GM03348 (cell line): ENCODE results near the gene COL11A2.

Source experiments
- DNase-seq: peaks from one replicate; pipeline ENCODE4 v3.0.0; 2012; ENCODE audit warnings: low spot score

COL11A2 gene

DNA sequence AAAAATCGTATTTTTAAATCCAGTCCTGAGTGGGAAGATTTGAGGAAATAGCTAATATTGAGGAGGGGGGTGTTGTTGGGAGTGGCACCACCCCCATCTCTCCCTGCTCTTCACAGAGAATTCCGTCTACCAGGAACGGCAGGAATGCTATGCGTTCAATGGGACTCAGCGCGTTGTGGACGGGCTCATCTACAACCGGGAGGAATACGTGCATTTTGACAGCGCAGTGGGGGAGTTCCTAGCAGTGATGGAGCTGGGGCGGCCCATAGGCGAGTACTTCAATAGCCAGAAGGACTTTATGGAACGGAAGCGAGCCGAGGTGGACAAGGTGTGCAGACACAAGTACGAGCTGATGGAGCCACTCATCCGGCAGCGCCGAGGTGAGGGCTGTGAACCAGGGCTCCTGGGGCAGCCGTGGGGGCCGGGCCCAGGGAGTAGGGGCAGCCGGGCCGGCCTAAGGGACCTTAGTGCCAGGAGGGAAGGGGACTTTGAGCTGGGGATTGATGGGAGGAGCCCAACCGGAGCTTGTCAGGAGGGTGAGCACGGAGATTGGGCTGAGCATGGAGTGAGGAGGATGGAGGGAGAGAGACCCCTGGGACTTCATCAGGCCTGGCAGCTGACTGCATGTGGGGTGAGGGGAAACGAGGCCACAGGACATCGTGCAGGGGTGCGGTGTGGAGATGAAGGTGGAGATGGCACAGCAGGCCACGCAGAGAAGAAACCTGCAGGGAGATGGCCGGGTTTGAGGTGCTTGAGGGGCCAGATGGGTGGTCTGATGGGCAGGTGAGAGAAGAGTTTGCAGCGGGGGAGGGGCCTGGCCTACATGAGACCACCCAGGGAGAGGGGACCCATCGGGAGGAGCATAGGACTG, 75.2 kb downstream of the COL11A2 start:
- no peak for DNase-seq

DNA sequence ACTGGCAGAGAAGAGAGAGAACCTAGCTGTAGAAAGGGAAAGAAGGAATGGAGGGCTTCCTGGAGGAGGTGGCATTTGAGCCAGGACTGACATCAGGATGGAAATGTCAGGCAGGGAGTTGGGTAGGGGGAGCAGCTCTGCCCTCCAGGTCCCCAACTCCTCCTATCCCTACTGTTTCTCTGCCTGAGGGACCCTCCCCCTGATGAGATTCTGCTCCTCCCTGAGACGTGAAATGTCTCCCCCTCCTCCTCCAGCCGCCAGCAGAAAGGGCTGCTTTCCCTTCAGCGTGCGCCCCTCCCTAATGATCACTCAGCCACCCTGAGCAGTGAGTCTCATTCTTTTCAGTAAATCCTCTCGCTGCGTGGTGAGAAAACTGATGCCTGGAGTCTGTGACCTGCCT, 75.8 kb downstream of the COL11A2 start:
- DNase-seq: no peak

DNA sequence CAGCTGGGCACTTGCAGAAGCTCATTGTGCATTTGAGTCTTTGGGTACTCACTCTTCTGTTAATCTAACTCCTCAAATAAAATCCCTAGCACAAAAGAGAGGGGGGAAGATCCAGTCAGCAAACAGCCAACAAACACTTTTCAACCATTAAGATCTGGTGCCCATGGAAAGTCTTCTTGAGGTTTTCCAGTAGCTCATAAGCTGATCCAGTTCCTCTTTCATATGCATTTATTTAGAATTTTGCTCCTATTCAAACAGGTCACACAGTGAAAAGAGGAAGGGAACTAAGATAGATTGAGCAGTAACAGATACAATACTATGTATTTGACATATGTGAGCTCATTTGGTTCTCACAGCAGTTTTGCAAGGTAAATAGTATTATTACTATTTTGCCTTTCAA, 77.9 kb downstream of the COL11A2 start:
- DNase-seq: no peak

DNA sequence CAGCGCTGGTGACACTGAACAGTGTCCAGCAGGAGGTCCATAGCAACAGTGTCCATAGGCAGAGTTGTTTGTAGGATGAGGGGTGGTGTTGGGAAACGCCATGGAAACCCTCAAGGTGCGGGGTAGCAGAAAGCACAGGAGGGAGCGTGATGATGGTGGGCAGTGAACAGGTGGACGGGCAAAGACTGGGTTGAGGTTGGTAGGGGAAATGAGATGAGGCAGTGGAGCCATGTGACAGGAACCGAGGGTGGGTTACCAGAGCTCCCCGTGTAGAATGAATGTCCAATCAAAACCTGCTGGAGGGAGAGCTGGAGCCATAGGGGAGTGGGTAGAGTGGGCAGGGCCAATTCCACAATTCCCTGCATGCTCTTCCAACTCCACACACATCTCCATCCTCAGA, 78.5 kb downstream of the COL11A2 start:
- no peak for DNase-seq
